RPMI8226 (cell line): ENCODE measurements around the gene XRN1.

Experiments used
- DNase-seq: peaks from one replicate; pipeline ENCODE4 v3.0.0-alpha.2; 2015

XRN1 gene

DNA sequence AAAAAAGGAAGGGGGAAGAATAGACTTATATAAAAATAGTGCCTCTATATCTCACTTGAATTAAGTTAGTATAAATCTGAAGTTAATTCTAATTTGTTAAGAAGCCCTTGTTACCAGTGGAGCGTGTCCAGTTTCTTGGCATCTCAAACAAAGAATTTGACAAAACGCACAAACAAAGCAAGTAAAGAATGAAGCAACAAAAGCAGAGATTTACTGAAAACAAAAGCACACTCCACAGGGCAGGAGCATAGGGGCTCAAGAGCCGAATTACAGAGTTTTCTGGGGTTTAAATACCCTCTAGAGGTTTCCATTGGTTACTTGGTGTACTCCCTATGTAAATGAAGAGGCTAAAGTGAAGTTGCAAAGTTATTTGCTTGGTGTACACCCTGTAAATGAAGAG, 188.5 kb downstream of the XRN1 start:
- DNase-seq: no peak

DNA sequence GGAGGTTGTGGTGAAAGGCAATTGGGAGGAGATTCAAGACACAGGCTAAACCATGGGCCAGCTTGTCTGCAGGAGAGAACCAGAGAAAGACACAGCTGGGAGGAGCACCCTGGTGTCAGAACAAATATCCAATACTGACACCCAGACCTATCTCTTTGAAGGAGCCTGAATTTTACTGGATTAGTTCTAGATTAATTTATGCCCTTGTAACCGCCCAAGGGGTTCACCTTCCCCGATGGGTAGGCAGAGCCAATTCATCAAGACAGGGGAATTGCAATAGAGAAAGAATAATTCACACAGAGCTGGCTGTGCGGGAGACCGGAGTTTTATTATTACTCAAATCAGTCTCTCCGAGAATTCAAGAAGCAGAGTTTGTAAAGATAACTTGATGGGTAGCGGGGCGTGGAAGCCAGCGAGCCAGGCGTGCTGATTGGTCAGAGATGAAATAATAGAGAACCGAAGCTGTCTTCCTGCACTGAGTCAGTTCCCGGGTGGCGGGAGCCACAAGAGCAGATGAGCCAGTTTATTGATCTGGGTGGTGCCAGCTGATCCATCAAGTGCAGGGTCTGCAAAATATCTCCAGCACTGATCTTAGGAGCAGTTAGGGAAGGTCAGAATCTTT, 191.0 kb downstream of the XRN1 start:
- no peak for DNase-seq
